Hepatocyte (in vitro differentiated cells): ENCODE data around the gene FADS6. TPM values are rescaled to one million over a fixed set of nuclear protein-coding genes. Genes with fewer than 3 reads are reported as not detected.

ENCODE experiments used
- DNase-seq: peaks from one replicate; pipeline ENCODE4 v3.0.0-alpha.2; 2016; ENCODE audit warnings: low spot score
- H2AFZ ChIP-seq: fragments of 200-600 bp; sonication (generic); 2 replicates; pipeline ENCODE4 v1.6.0; 2016; ENCODE audit warnings: antibody characterized with exemption, mild to moderate bottlenecking
- H3K27ac ChIP-seq: fragments of 200-600 bp; sonication (generic); 2 replicates; pipeline ENCODE4 v1.5.1; 2016; ENCODE audit warnings: mild to moderate bottlenecking
- H3K27me3 ChIP-seq: fragments of 200-600 bp; sonication (generic); 2 replicates; pipeline ENCODE4 v1.6.1; 2016
- H3K36me3 ChIP-seq: fragments of 200-600 bp; sonication (generic); replicated peaks from 2 replicates; pipeline ENCODE4 v1.5.1; 2016; ENCODE audit warnings: low read depth; ENCODE audit not compliant: insufficient read depth
- H3K4me1 ChIP-seq: fragments of 200-600 bp; sonication (generic); 2 replicates; pipeline ENCODE4 v1.5.1; 2016; ENCODE audit warnings: mild to moderate bottlenecking, moderate library complexity; ENCODE audit not compliant: insufficient read depth
- H3K4me2 ChIP-seq: fragments of 200-600 bp; sonication (generic); 2 replicates; pipeline ENCODE4 v1.6.0; 2016
- H3K4me3 ChIP-seq: fragments of 200-600 bp; sonication (generic); 2 replicates; pipeline ENCODE4 v1.5.1; 2016; ENCODE audit warnings: mild to moderate bottlenecking
- H3K79me2 ChIP-seq: fragments of 200-600 bp; sonication (generic); 2 replicates; pipeline ENCODE4 v1.6.0; 2017; ENCODE audit warnings: mild to moderate bottlenecking
- H3K9me2 ChIP-seq: fragments of 200-600 bp; sonication (generic); replicated peaks from 2 replicates; pipeline ENCODE4 v1.6.0; 2017; ENCODE audit warnings: mild to moderate bottlenecking; ENCODE audit not compliant: insufficient read depth
- H3K9me3 ChIP-seq: fragments of 200-600 bp; sonication (generic); 2 replicates; pipeline ENCODE4 v1.5.1; 2016; ENCODE audit warnings: low read depth, mild to moderate bottlenecking
- H4K20me1 ChIP-seq: fragments of 200-600 bp; sonication (generic); 2 replicates; pipeline ENCODE4 v1.6.0; 2016; ENCODE audit warnings: mild to moderate bottlenecking; ENCODE audit not compliant: insufficient read depth, poor library complexity, severe bottlenecking
- EZH2 ChIP-seq: fragments of 200-600 bp; sonication (generic); IDR thresholded peaks from 2 replicates; pipeline ENCODE4 v1.6.1; 2016; ENCODE audit warnings: antibody characterized with exemption, mild to moderate bottlenecking, borderline replicate concordance
- EZH2phosphoT487 ChIP-seq: fragments of 200-600 bp; sonication (generic); IDR thresholded peaks from one replicate; pipeline ENCODE4 v1.6.1; 2018; ENCODE audit warnings: antibody characterized with exemption, mild to moderate bottlenecking, low read depth, moderate library complexity; ENCODE audit not compliant: unreplicated experiment, severe bottlenecking
- WGBS: methylation state at CpG from one replicate; pipeline ENCODE4 v1.1.6; 2016; ENCODE audit warnings: low lambda C conversion rate; ENCODE audit errors: missing lambda C conversion rate; 5-methylcytosine and 5-hydroxymethylcytosine counted together
- polyA plus RNA-seq: library from polyadenylated mRNA; unstranded; fragments of >200 nt; fragmentation: Nextera tagmentation; extraction: Ambion mirVana; gene quantifications from 2 replicates; pipeline ENCODE4 v1.2.1, GENCODE V29; 2016
- total RNA-seq: library from RNA; depleted of rRNA; stranded (reverse); fragments of >200 nt; gene quantifications from 2 replicates; pipeline ENCODE4 v1.2.3, GENCODE V29; 2014
- TF ChIP-seq, protein P1 (sequence below): fragments of 200-600 bp; sonication (generic); IDR thresholded peaks from 2 replicates; pipeline ENCODE4 v1.5.1; 2016; ENCODE audit warnings: antibody characterized with exemption, mild to moderate bottlenecking; ENCODE audit not compliant: poor library complexity

Gene FADS6
- total and polyA plus RNA-seq, 2 experiments from 2014 or later: 4.2 to 4.3 TPM

DNA sequence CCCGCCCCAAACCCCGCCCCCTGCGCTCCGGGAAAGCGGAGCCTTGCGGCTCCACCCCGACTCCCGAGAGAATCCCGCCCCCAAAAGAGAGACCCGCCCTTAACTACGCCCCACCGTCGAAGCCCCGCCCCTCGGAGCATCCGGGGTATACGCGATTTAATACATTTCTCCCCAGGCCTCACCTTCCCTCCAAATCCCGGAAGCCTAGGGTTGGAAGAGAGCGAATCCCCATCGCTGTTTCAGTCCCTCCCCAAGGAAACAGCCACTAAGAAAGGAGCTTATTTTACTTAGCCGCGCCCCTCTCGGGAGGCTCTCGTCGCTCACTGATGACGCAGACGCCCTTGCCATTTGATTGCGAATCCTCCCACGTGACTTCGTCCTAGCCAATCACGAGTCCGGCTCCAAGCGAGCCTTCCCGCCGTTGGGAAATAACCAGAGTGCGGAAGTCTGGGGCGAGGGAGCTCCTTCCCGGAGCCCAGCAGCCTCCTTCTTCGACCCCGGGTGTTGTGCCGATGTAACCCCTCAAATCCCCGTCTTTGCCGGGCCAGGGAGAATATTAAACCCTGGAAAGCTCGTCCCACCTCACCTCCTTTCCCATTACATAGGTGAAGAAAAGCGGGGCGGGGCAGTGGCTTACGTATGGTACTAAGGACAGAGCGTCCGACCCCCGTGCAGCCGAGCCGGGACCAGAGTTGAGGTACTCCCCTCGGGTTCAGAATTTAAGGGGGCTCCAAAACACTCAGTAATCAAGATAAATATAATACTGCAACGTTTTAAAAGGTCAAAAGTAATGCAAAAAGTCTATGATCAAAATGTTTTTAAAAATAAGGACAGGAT lies 20.2 kb downstream of the FADS6 start:
- H4K20me1 ChIP-seq: no peaks in the 10 kb centered on the region
- 1% methylated on average over 50 of the region's 55 CpGs for WGBS
- TF ChIP-seq EZH2 (no peak), EZH2phosphoT487 (no peak)
- TF ChIP-seq, protein P1, sequence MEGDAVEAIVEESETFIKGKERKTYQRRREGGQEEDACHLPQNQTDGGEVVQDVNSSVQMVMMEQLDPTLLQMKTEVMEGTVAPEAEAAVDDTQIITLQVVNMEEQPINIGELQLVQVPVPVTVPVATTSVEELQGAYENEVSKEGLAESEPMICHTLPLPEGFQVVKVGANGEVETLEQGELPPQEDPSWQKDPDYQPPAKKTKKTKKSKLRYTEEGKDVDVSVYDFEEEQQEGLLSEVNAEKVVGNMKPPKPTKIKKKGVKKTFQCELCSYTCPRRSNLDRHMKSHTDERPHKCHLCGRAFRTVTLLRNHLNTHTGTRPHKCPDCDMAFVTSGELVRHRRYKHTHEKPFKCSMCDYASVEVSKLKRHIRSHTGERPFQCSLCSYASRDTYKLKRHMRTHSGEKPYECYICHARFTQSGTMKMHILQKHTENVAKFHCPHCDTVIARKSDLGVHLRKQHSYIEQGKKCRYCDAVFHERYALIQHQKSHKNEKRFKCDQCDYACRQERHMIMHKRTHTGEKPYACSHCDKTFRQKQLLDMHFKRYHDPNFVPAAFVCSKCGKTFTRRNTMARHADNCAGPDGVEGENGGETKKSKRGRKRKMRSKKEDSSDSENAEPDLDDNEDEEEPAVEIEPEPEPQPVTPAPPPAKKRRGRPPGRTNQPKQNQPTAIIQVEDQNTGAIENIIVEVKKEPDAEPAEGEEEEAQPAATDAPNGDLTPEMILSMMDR: no peak
- H2AFZ ChIP-seq: peak overlapping the region; percentile 59
- H3K27ac ChIP-seq: peak overlapping the region; percentile 84
- peak overlapping the region; percentile 78 for H3K4me2 ChIP-seq
- H3K27me3 ChIP-seq: no peaks in the 10 kb centered on the region
- H3K4me3 ChIP-seq: peak overlapping the region; percentile 17
- H3K4me1 ChIP-seq: peaks cover 10% of the 10 kb centered on the region
- no peaks in the 10 kb centered on the region for H3K9me2 ChIP-seq
- DNase-seq: peak; percentile 100
- no peaks in the 10 kb centered on the region for H3K36me3 ChIP-seq
- no peaks in the 10 kb centered on the region for H3K79me2 ChIP-seq
- H3K9me3 ChIP-seq: no peaks in the 10 kb centered on the region

DNA sequence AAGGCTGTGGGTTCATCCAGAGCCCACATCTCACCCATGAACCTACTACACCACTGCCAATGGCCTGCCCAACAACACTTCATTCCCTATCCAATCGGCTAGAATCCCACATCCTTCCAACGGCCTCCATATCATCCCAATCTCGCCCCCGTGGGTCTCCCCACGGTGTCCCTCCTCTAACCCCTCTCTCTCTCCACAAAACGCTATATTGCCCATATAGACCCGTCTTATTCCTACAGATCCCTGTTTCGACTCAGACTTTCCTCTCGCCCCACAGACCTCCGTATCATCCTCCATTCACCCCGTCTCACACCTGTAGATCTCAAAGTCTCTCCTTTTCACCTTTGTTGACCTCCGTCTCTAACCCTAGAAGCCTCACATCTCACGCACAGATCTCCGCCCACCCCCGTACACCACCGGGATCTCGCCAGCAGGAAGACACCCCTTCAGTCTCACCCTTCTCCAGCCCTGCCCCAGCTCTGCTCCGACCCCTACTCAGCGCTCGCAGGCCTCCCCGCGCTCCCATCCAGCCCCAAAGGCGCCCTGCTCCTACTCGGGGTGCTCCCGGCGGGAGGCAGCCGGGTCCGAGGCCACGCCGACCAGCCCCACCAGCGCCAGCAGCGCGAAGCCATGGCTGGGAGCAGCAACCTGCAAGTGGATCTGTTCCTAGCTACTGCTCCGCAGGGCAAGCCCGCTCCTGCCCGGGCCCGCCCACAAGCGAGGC lies 21.0 kb downstream of the FADS6 start, which contains the start of gene FDXR:
FDXR (minus strand) TSS at position 682 of the 724 bp plus-strand sequence; CDS start at position 632, 50 bp downstream.
- 9% methylated on average over 33 of the region's 38 CpGs for WGBS
- Histone ChIP-seq H3K27ac (peak within 1 kb of the TSS; percentile 84), H3K4me1 (peaks cover 10% of the 10 kb centered on the region), H3K79me2 (no peaks in the 10 kb centered on the region), H3K36me3 (no peaks in the 10 kb centered on the region), H3K4me2 (peak within 1 kb of the TSS; percentile 85), H3K27me3 (no peaks in the 10 kb centered on the region), H4K20me1 (no peaks in the 10 kb centered on the region), H3K9me3 (no peaks in the 10 kb centered on the region), H3K4me3 (peak within 1 kb of the TSS; percentile 21), H2AFZ (peak within 1 kb of the TSS; percentile 59), H3K9me2 (no peaks in the 10 kb centered on the region)
- TF ChIP-seq, protein P1: no peak
- no peak for TF ChIP-seq EZH2phosphoT487
- no peak for TF ChIP-seq EZH2
- no peak for DNase-seq

DNA sequence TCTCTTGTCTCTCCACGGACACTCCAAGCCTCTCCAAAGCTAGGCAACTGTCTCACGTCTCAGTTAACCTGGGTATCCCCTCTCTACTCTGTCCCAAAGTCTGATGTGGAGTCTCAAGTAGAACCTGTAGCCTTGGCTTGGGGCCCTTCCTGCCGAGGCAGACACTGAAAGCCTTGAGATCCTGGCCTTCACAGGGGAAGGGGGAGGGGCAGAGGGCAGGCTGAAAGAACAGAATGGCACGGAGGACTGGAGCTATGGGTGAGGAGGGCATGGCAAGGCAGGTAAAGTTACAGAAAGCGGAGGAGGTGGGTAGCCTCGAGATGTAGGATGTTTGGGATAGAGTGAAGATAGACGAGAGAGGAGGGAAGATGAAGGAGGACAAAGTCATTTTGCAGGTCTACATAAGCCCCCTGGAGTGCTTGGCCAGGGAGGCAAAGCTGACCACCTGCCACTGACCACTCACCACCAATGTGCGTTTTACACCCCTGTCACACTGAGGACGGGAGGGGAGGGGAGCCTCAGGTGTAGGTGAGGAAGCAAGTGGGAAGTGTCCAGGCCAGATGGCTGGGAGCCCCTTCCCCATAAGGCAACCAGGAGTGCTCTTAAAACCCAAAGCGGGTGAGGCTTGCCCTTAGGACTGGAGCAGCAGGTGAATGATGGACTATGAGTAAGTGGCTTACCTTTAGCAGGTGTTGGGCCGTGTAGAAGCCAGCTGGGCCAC lies 21.9 kb downstream of the FADS6 start:
- peaks cover 10% of the 10 kb centered on the region for H3K4me1 ChIP-seq
- H3K9me3 ChIP-seq: no peaks in the 10 kb centered on the region
- no peak overlapping the region for H3K4me3 ChIP-seq
- no peak overlapping the region for H3K27ac ChIP-seq
- H3K4me2 ChIP-seq: peak overlapping the region; percentile 85
- no peak overlapping the region for H2AFZ ChIP-seq
- TF ChIP-seq EZH2 (no peak), EZH2phosphoT487 (no peak)
- TF ChIP-seq, protein P1: no peak
- H3K9me2 ChIP-seq: no peaks in the 10 kb centered on the region
- WGBS: 88% methylated on average over 11 of the region's 11 CpGs
- no peaks in the 10 kb centered on the region for H3K36me3 ChIP-seq
- no peaks in the 10 kb centered on the region for H3K79me2 ChIP-seq
- H4K20me1 ChIP-seq: no peaks in the 10 kb centered on the region
- no peak for DNase-seq
- no peaks in the 10 kb centered on the region for H3K27me3 ChIP-seq
